GM12878 (cell line): ENCODE measurements around the gene RAB25.

ENCODE experiments used
- FOXM1 ChIP-seq: IDR thresholded peaks from 2 replicates; pipeline ENCODE4 v1.6.1; 2012; ENCODE audit warnings: low read depth, mild to moderate bottlenecking, inconsistent platforms, low read length, moderate library complexity
- POLR2AphosphoS5 ChIP-seq: IDR thresholded peaks from 2 replicates; pipeline ENCODE4 v1.6.1; 2011; ENCODE audit warnings: mild to moderate bottlenecking, low read length, inconsistent platforms
- SIX5 ChIP-seq: IDR thresholded peaks from 2 replicates; pipeline ENCODE4 v1.6.1; 2011; ENCODE audit warnings: mild to moderate bottlenecking, low read depth, low read length, moderate library complexity; ENCODE audit not compliant: severe bottlenecking
- SMC3 ChIP-seq: IDR thresholded peaks from 2 replicates; pipeline ENCODE4 v1.6.1; 2011; ENCODE audit warnings: low read length, improper control_type of control experiment, borderline replicate concordance
- TCF12 ChIP-seq: IDR thresholded peaks from 2 replicates; pipeline ENCODE4 v1.6.1; 2011; ENCODE audit warnings: low read depth, mild to moderate bottlenecking, low read length

- TF ChIP-seq SIX5 (no peak), POLR2AphosphoS5 (no peak), FOXM1 (no peak), SMC3 (no peak), TCF12 (no peak)
These were observed 37.8 kb downstream of the RAB25 start for GRCh38 chr1:156098784-156099183.
